ENCODE measurements around the gene VPS8.

- TF ChIP-seq, protein P1, sequence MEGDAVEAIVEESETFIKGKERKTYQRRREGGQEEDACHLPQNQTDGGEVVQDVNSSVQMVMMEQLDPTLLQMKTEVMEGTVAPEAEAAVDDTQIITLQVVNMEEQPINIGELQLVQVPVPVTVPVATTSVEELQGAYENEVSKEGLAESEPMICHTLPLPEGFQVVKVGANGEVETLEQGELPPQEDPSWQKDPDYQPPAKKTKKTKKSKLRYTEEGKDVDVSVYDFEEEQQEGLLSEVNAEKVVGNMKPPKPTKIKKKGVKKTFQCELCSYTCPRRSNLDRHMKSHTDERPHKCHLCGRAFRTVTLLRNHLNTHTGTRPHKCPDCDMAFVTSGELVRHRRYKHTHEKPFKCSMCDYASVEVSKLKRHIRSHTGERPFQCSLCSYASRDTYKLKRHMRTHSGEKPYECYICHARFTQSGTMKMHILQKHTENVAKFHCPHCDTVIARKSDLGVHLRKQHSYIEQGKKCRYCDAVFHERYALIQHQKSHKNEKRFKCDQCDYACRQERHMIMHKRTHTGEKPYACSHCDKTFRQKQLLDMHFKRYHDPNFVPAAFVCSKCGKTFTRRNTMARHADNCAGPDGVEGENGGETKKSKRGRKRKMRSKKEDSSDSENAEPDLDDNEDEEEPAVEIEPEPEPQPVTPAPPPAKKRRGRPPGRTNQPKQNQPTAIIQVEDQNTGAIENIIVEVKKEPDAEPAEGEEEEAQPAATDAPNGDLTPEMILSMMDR (IDR thresholded peaks at IDR 0.05), result no peak
- TF ChIP-seq POLR2AphosphoS5 (IDR thresholded peaks at IDR 0.05), result no peak
Observed at GRCh38 chr3:184822654-184823053, 10.7 kb downstream of the VPS8 start.
